ENCODE measurements around the gene CXorf38. TPM values are rescaled to one million over a fixed set of nuclear protein-coding genes. Genes with fewer than 3 reads are reported as not detected.

CXorf38 gene
- polyA plus RNA-seq, 3 donors: 35.1 to 51.2 (median 39.5) TPM

- H3K4me1 ChIP-seq (ENCODE audit: control insufficient read depth in 1 of 2, insufficient read depth in 2 of 2, low read length in 2 of 2): no peaks in the 10 kb centered on the region
- TF ChIP-seq, protein P1, sequence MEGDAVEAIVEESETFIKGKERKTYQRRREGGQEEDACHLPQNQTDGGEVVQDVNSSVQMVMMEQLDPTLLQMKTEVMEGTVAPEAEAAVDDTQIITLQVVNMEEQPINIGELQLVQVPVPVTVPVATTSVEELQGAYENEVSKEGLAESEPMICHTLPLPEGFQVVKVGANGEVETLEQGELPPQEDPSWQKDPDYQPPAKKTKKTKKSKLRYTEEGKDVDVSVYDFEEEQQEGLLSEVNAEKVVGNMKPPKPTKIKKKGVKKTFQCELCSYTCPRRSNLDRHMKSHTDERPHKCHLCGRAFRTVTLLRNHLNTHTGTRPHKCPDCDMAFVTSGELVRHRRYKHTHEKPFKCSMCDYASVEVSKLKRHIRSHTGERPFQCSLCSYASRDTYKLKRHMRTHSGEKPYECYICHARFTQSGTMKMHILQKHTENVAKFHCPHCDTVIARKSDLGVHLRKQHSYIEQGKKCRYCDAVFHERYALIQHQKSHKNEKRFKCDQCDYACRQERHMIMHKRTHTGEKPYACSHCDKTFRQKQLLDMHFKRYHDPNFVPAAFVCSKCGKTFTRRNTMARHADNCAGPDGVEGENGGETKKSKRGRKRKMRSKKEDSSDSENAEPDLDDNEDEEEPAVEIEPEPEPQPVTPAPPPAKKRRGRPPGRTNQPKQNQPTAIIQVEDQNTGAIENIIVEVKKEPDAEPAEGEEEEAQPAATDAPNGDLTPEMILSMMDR (IDR thresholded peaks at IDR 0.05): no peak
- H2AFZ ChIP-seq (ENCODE audit: insufficient read depth, low read depth, low read length, poor library complexity, severe bottlenecking): no peak overlapping the region
- H4K20me1 ChIP-seq (ENCODE audit: insufficient read depth, low read length): no peaks in the 10 kb centered on the region
- Mint-ChIP-seq H3K9me3 (peaks cover 0 to 1% (median 0%) of the 10 kb centered on the region in 7 donors), H3K4me3 (no peak overlapping the region), H3K27ac (no peak overlapping the region), H3K4me1 (no peaks in the 10 kb centered on the region), H3K27me3 (ENCODE audit: low read depth in 3 of 3) (peaks cover 0 to 39% (median 0%) of the 10 kb centered on the region in 3 donors), H3K36me3 (peaks cover 66 to 72% of the 10 kb centered on the region in 2 donors)
- H3K9me3 ChIP-seq (replicated peaks in 1 of 2; ENCODE audit: control insufficient read depth in 1 of 2, insufficient read depth in 1 of 2, low read length in 2 of 2): no peaks in the 10 kb centered on the region
- no peaks in the 10 kb centered on the region for H3K79me2 ChIP-seq (ENCODE audit: insufficient read depth, low read length)
- no peak overlapping the region for H3K4me3 ChIP-seq (replicated peaks in 1 of 3; ENCODE audit: low read depth in 2 of 3, low read length in 3 of 3)
- H3K4me2 ChIP-seq (replicated peaks; ENCODE audit: extremely low read depth, low read length, poor library complexity, severe bottlenecking): no peak overlapping the region
- peaks cover 53 to 81% of the 10 kb centered on the region in 2 donors for H3K36me3 ChIP-seq (replicated peaks in 1 of 2; ENCODE audit: control insufficient read depth in 1 of 2, insufficient read depth in 2 of 2, low read length in 2 of 2)
- H3K27me3 ChIP-seq (ENCODE audit: control insufficient read depth in 2 of 2, insufficient read depth in 2 of 2, low read length in 2 of 2): peaks cover 0 to 43% of the 10 kb centered on the region in 2 donors
- intact Hi-C loops (cut with micrococcal nuclease): no loop called here
- no peak overlapping the region for H3K9ac ChIP-seq (ENCODE audit: insufficient read depth, low read length, poor library complexity, severe bottlenecking)
- WGBS (ENCODE audit: insufficient coverage): no CpG with 5 or more reads among the region's 3 CpGs
- H3K27ac ChIP-seq (ENCODE audit: low read depth in 1 of 2, low read length in 2 of 2): no peak overlapping the region
- DNase-seq: no peak
Observed at GRCh38 chrX:40683245-40683644, 35.9 kb upstream of the CXorf38 start.

- Mint-ChIP-seq H3K36me3 (peaks cover 59 to 78% of the 10 kb centered on the region in 2 donors), H3K27me3 (ENCODE audit: low read depth in 3 of 3) (peaks cover 0 to 37% (median 0%) of the 10 kb centered on the region in 3 donors), H3K4me1 (no peaks in the 10 kb centered on the region), H3K4me3 (no peak overlapping the region), H3K27ac (no peak overlapping the region), H3K9me3 (peaks cover 0 to 3% (median 0%) of the 10 kb centered on the region in 7 donors)
- TF ChIP-seq, protein P1 (IDR thresholded peaks at IDR 0.05): no peak
- no peaks in the 10 kb centered on the region for H3K4me1 ChIP-seq (ENCODE audit: control insufficient read depth in 1 of 2, insufficient read depth in 2 of 2, low read length in 2 of 2)
- H3K9me3 ChIP-seq (replicated peaks in 1 of 2; ENCODE audit: control insufficient read depth in 1 of 2, insufficient read depth in 1 of 2, low read length in 2 of 2): no peaks in the 10 kb centered on the region
- no peak overlapping the region for H3K27ac ChIP-seq (ENCODE audit: low read depth in 1 of 2, low read length in 2 of 2)
- no peak overlapping the region for H3K4me3 ChIP-seq (replicated peaks in 1 of 3; ENCODE audit: low read depth in 2 of 3, low read length in 3 of 3)
- H3K36me3 ChIP-seq (replicated peaks in 1 of 2; ENCODE audit: control insufficient read depth in 1 of 2, insufficient read depth in 2 of 2, low read length in 2 of 2): peaks cover 68 to 87% of the 10 kb centered on the region in 2 donors
- peaks cover 0 to 36% of the 10 kb centered on the region in 2 donors for H3K27me3 ChIP-seq (ENCODE audit: control insufficient read depth in 2 of 2, insufficient read depth in 2 of 2, low read length in 2 of 2)
- no peaks in the 10 kb centered on the region for H3K79me2 ChIP-seq (ENCODE audit: insufficient read depth, low read length)
- H3K4me2 ChIP-seq (replicated peaks; ENCODE audit: extremely low read depth, low read length, poor library complexity, severe bottlenecking): no peak overlapping the region
- peaks cover 6% of the 10 kb centered on the region for H4K20me1 ChIP-seq (ENCODE audit: insufficient read depth, low read length)
- no peak overlapping the region for H2AFZ ChIP-seq (ENCODE audit: insufficient read depth, low read depth, low read length, poor library complexity, severe bottlenecking)
- H3K9ac ChIP-seq (ENCODE audit: insufficient read depth, low read length, poor library complexity, severe bottlenecking): no peak overlapping the region
- 83% methylated on average over 1 of the region's 6 CpGs for WGBS (ENCODE audit: insufficient coverage)
- DNase-seq: no peak
- intact Hi-C loops (cut with micrococcal nuclease): no loop called here
Observed at GRCh38 chrX:40671126-40671525, 23.8 kb upstream of the CXorf38 start.
